ENCODE results near the gene KCNJ11. TPM values are rescaled to one million over a fixed set of nuclear protein-coding genes. Genes with fewer than 3 reads are reported as not detected.

KCNJ11 gene
- total and polyA plus RNA-seq, 3 donors from 2014 or later = 1.4 to 2.1 (median 1.7) TPM

DNA sequence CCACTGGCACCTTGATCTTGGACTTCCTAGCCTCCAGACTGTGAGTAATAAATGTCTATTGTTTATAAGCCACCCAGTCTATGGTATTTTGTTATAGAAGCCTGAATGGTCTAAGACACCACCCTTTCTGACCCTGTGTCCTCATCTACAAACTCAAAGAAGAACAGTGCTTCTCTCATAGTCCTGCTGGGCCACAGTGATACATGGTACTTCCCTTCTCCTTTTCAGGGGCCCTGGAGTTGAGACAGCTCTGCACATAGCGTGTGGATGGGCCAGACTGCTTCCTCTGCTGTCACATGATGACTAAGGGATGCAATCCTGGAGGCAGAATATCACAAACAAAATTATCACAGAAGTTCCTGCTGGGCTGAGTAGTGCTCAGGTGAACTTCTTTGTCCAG is 5.0 kb downstream of the KCNJ11 start:
- Histone ChIP-seq H3K4me3 (no peak overlapping the region), H3K27ac (no peak overlapping the region), H3K9me3 (no peaks in the 10 kb centered on the region), H3K4me1 (no peaks in the 10 kb centered on the region), H3K27me3 (no peaks in the 10 kb centered on the region), H3K36me3 (ENCODE audit: low read depth, missing control alignments) (no peaks in the 10 kb centered on the region)
- DNase-seq = no peak
- WGBS, 2 donors = 88 to 100% methylated on average over 1 of the region's 1 CpG
- intact Hi-C loops (cut with DNase I; ENCODE audit: low total_unique reads) = no loop called here
- TF ChIP-seq, protein P1, sequence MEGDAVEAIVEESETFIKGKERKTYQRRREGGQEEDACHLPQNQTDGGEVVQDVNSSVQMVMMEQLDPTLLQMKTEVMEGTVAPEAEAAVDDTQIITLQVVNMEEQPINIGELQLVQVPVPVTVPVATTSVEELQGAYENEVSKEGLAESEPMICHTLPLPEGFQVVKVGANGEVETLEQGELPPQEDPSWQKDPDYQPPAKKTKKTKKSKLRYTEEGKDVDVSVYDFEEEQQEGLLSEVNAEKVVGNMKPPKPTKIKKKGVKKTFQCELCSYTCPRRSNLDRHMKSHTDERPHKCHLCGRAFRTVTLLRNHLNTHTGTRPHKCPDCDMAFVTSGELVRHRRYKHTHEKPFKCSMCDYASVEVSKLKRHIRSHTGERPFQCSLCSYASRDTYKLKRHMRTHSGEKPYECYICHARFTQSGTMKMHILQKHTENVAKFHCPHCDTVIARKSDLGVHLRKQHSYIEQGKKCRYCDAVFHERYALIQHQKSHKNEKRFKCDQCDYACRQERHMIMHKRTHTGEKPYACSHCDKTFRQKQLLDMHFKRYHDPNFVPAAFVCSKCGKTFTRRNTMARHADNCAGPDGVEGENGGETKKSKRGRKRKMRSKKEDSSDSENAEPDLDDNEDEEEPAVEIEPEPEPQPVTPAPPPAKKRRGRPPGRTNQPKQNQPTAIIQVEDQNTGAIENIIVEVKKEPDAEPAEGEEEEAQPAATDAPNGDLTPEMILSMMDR (IDR thresholded peaks at IDR 0.05) = no peak
- TF ChIP-seq POLR2A (IDR thresholded peaks at IDR 0.05) = no peak

GRCh38 chr11:17382046-17382728 is 6.3 kb downstream of the KCNJ11 start:
- intact Hi-C loops (cut with DNase I; ENCODE audit: low total_unique reads) = no loop called here
- TF ChIP-seq, protein P1 (IDR thresholded peaks at IDR 0.05) = no peak
- TF ChIP-seq POLR2A (IDR thresholded peaks at IDR 0.05) = no peak

GRCh38 chr11:17381156-17381555 is 7.3 kb downstream of the KCNJ11 start:
- no peaks in the 10 kb centered on the region for H3K4me1 ChIP-seq
- no peaks in the 10 kb centered on the region for H3K9me3 ChIP-seq
- no peak overlapping the region for H3K27ac ChIP-seq
- no peak for DNase-seq
- intact Hi-C loops (cut with DNase I; ENCODE audit: low total_unique reads) = no loop called here
- no peaks in the 10 kb centered on the region for H3K27me3 ChIP-seq
- H3K4me3 ChIP-seq = no peak overlapping the region
- no peaks in the 10 kb centered on the region for H3K36me3 ChIP-seq (ENCODE audit: low read depth, missing control alignments)
- TF ChIP-seq, protein P1 (IDR thresholded peaks at IDR 0.05) = no peak
- no peak for TF ChIP-seq POLR2A (IDR thresholded peaks at IDR 0.05)
- WGBS, 2 donors = 75% methylated on average over 4 of the region's 4 CpGs

More at GRCh38 chr11:17382046-17382728, 6.3 kb downstream of the KCNJ11 start:
- H3K27ac ChIP-seq = no peak overlapping the region
- no peak overlapping the region for H3K4me3 ChIP-seq
- no peak for DNase-seq
- no peaks in the 10 kb centered on the region for H3K36me3 ChIP-seq (ENCODE audit: low read depth, missing control alignments)
- WGBS, 2 donors = 58 to 79% methylated on average over 2 to 8 of the region's 8 CpGs
- no peaks in the 10 kb centered on the region for H3K9me3 ChIP-seq
- H3K27me3 ChIP-seq = no peaks in the 10 kb centered on the region
- no peaks in the 10 kb centered on the region for H3K4me1 ChIP-seq

DNA sequence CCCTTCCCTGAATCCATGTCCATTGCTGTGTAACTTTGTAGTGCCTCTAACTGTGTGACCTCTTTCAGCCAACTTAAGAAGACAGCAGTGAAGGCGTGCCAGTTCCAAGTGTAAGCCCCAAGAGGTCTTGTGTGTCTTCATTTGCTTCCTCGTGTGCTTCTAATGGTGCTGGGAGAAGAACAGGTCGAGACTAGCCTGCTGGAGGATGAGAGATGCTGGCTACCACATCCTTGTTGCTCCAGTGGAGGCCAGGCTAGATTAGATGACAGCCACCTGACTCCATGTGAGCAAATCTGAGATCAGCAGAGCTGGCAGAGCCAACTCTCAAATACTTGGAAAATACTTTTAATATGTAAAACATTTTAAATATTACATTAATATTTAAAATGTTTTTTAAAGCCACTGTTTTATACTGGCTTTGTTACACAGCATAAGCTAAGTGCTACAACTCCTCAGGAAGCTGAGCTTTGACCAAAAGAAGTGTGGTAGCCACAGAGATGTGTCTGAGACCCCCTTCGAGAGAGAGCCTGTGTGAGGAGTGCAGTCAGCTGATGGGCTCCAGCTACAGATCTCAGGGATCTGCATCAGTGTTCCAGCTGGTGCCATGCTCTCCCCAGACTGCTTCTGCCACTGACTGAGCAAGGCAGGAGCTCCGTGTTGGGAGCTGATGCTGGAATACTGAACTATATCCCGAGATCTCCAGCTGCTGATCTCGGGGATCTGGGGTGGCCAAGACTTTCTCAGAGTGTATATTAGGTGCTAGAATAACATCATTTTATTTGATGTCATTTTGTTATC is 8.9 kb downstream of the KCNJ11 start:
- intact Hi-C loops (cut with DNase I; ENCODE audit: low total_unique reads) = no loop called here
- Histone ChIP-seq H3K27me3 (no peaks in the 10 kb centered on the region), H3K9me3 (no peaks in the 10 kb centered on the region), H3K36me3 (ENCODE audit: low read depth, missing control alignments) (no peaks in the 10 kb centered on the region), H3K27ac (no peak overlapping the region), H3K4me3 (no peak overlapping the region), H3K4me1 (no peaks in the 10 kb centered on the region)
- TF ChIP-seq, protein P1 (IDR thresholded peaks at IDR 0.05) = no peak
- TF ChIP-seq POLR2A (IDR thresholded peaks at IDR 0.05) = no peak
- DNase-seq = no peak
- 83 to 93% methylated on average over 7 of the region's 7 CpGs for WGBS, 2 donors

Data from testis (tissue), 3 donors.